Hematopoietic multipotent progenitor cell treated with erythropoietin and hydrocortisone succinate and interleukin-3 and kit ligand, for 8 days (in vitro differentiated cells): ENCODE data around the gene TAF8.

Experiments used
- DNase-seq: peaks from one replicate; pipeline ENCODE4 v3.0.0-alpha.2; 2015

Gene TAF8

DNA sequence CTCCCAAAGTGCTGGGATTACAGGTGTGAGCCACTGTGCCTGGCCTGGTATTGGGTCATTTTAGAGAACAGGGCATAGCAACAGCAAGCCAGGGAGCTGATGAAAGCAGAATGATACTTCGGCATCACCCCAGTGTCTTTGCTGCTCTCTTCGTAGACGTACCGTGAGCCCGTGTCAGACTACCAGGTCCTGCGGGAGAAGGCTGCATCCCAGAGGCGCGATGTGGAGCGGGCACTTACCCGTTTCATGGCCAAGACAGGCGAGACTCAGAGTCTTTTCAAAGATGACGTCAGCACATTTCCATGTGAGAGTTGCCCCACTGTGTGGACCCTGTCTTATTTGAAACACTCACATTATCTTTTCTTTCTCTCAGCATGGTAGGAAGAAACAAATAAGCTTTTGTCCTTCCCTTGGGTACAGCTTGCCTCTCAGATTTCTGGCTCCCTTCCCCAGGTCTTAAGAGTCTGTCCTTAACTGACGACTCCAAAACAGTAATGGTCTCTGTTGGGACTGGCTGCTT lies 15.9 kb downstream of the TAF8 start:
- DNase-seq, result no peak

DNA sequence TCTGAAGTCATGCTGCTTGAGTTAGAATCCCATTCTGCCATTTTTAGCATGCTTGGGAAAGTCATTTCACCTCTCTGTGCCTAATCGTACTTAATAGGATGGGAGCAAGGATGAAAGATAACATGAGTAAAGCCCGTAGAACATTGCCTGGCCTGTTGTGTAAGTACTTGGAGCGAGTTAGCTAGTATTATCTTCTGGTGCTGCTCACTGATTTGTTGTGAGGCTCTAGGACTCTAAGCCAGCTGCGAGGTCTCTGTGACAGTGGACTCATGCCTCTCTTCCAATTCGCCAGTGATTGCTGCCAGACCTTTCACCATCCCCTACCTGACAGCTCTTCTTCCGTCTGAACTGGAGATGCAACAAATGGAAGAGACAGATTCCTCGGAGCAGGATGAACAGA lies 17.8 kb downstream of the TAF8 start:
- DNase-seq, result no peak

DNA sequence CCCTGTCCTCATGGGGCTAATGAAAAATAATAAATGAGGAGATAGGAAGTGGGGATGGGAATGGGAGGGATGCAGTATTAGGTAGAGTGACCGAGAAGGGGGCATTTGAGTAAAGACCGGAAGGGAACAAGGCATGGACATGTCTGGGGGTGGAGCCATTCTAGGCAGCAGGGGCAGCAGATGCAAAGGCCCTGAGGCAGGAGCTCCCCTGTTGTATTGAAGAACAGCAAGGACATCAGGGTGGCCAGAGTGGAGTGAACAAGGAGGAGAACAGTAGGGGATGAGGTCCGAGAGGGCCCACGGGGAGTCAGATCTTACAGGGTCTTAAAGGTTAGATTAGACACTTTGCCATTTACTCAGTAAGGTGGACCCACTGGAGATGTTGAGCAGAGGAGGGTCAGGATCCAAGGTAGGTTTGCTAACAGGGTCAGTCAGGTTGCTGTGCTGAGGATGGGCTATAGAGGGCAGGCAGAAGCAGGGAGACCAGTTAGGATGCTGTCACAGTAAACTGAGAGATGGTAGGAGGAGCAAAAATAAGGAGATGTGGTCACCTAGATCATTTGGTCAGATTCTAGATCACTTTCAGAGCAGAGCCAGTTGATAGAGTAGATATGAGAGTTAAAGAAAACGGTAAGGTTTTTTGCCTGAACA lies 18.7 kb downstream of the TAF8 start:
- no peak for DNase-seq

- no peak for DNase-seq
Measured at GRCh38 chr6:42071881-42072583, 21.7 kb downstream of the TAF8 start.

GRCh38 chr6:42073287-42073686 lies 23.0 kb downstream of the TAF8 start:
- no peak for DNase-seq

DNA sequence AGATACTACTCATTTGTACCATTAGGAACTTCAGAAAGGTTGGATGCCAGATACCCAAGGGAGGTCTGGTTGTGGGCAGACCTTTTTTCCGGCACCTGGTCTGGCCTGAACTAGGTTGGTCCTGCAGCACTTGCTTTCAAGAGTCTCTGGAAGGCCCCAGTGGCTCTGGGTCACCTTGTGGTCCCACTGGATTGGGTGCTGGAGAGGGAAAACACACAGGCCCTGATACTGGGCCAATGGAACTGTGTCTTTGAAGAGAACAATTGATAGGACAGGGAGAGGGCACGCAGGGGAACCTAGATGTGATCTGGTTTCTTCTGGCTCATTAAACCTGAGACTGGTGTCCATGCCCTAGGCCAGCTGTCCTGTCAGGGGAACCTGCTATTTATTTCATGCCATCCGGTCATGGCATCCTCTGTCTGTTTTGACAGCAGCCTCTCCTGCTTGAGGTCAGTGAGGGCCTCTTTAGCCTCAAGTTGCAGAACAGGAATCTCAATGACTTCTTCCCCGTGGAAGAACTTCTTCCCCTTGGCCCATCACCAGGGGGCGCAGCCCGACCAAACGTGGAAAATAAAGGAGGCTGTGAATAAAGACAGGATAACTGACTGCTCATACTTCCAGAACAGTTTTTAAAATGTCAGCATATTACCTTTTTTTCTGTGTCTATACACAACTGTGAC lies 25.0 kb downstream of the TAF8 start:
- peak; percentile 77 for DNase-seq

- DNase-seq, result no peak
Measured at GRCh38 chr6:42078386-42078785, 28.1 kb downstream of the TAF8 start.

GRCh38 chr6:42079941-42080464 lies 29.7 kb downstream of the TAF8 start:
- DNase-seq, result no peak

- no peak for DNase-seq
Measured at GRCh38 chr6:42083530-42083929, 33.2 kb downstream of the TAF8 start.

- no peak for DNase-seq
Measured at GRCh38 chr6:42084889-42085288, 34.6 kb downstream of the TAF8 start.

DNA sequence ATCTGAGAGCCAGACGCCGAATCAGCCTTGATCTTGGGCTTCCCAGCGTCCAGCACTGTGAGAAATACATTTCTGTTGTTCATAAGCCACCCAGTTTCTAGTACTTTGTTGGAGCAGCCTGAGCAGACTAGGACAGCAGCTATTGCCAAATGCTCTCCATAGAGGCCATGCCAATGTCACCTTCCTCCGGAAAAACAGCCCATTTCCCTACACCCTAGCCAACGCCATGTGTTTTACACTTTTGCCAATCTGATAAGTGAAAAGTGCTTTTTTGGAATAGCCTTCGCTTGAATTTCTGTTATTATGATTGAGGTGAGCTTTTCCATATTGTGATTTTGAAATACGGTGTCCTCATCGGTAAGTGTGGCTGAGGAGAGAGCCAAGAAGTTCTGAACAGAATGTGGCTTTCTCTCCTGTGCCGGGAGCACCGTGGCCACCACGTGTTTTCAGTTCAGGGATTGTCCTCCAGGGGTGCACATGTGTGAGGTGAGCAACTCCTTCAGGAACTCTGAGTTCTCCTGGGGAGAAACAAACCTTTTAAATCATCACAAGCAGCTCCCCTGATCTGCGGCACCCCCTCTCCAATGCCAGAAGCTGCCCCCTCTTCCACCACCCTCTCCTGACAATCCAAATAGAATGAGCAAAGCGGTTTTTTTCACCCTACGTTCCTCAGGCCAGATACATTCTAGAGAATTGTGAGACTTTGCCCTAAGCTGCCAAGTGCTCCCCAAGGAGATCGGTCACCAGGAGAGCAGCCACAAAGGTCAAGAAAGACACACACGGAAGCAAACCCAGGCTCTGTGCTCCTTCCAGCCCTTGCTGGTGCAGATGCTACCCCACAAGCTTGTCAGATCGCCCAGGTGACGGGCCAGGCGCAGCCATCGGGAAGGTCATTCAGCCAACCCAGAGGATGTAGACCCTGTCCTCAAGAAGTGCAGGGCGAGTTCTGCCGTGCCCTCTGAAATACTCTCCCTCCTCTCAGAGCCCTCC lies 36.0 kb downstream of the TAF8 start:
- DNase-seq, result no peak

GRCh38 chr6:42088101-42088591 lies 37.8 kb downstream of the TAF8 start:
- DNase-seq, result no peak

GRCh38 chr6:42090819-42091717 lies 40.7 kb downstream of the TAF8 start:
- no peak for DNase-seq

DNA sequence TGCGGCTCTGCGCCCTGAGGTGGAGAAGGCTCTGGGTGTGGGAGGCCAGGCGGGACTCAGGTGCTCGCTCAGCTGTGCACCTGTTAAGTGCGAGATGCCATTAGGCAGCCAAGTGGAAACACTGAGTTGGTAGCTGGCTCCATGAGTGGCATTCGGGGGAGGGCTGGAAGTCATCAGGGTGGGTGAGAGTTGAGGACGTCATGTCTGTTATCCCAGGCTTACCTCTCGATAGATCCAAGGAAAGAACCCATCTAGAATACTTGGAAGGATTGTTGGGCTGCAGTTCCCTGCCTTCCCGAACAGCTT lies 41.3 kb downstream of the TAF8 start:
- peak; percentile 27 for DNase-seq

DNA sequence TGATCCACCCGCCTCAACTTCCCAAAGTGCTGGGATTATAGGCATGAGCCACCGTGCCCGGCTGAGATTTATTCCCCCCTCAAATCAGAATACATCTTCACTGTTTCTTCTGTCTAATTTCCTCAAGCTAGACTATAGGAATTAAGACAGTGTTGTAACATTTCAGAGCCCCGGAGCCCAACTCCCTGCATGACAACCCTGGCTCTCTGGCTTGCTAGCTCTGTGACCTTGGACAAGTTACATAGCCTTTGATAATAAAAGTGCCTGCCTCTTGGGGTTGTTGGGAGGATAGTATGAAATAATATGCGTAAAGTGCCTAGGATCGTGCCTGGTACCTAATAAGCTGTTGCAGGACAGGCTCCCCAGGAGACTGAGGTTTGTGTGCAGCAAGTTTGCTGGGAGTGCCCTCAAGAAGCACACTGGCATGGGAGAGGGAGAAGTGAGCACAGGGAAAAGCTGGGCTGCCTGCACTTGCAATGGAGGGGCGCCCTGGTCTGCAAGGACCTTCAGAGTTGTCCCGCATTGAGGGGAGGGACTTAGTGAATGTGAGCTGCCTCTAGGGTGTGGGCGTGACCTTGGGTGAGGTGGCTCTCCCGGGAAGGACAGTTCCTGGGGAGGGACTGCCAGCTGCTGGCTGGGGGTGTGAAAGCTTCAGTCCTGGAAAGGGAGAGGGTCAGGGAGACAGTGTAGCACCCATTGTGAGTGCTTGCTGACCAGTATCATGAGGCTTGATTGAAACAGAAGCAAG lies 43.4 kb downstream of the TAF8 start:
- peak; percentile 43 for DNase-seq

- DNase-seq, result peak; percentile 49
Measured at GRCh38 chr6:42095094-42095493, 44.8 kb downstream of the TAF8 start.

DNA sequence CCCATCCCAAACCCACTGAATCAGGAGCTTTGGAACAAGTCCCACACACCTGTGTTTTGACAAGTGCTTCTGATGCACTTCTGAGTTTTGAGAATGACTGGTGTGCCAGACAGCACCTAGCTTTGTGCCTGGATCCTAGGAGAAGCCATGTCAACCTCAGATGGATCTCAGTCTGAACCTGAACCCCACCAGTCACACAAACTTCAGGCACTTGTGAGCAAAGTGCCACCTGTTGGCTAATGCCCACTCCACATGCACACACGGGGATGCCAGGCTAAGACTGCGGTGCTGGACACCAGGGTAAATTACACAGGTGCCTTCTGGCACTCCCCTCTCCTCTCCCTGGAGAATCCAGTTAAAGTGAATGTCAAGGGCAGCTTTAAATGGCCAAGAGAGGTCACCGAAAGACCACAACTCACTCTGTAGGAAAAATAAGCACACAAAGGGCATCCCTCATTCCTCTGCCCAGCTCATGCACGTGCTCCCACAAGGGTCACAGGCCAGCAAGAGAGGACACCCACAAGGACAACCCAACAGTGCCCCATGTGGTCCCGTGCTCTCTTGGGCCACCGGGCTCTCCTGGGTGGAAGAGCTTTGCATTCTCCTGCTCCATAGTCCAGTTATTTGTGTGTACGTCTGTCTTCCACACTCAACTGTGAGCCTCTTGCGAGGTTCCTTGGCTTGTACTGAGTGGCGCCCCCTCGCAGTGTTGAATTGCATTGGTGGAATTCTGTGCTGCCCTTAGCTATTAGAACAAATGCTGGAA lies 45.6 kb downstream of the TAF8 start:
- DNase-seq, result no peak

- no peak for DNase-seq
Measured at GRCh38 chr6:42099340-42100028, 49.2 kb downstream of the TAF8 start.
